Measurements from ENCODE around the gene SLC19A1.

DNA sequence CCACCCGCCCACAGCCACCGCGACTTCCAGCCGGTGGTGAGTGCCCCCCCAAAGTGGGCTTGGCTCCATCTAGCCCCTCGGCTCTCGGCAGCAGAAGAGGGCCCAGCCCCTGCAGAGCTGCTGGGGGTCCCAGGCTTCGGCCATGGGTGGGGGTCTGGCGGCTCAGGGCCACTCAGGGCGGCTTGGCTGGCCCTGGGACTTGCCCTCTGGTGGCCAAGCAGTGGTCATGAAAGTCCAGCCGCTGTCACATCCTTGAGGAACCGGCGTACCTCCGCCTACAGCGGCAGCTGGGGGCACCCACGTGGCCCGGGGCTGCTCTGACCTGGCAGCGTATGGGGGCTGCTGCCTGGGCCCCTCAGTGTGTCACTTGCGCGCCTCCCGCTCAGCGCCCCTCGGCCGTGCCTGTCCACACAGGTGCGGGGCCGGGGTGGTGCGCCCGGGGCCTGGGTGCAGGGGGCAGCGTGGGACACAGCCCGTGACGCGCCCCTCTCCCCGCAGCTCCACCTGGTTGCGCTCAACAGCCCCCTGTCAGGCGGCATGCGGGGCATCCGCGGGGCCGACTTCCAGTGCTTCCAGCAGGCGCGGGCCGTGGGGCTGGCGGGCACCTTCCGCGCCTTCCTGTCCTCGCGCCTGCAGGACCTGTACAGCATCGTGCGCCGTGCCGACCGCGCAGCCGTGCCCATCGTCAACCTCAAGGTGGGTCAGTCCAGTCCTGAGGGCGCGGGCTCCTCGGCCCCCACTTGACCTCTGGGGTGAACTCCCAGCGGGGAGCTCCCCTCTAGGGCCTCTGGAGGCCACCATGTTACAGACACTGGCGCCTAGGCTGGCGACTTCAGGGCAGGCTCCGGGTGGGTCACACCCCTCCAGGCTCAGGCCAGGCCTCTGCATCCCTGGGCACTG lies 32.4 kb downstream of the SLC19A1 start:
- TF ChIP-seq, protein P1, sequence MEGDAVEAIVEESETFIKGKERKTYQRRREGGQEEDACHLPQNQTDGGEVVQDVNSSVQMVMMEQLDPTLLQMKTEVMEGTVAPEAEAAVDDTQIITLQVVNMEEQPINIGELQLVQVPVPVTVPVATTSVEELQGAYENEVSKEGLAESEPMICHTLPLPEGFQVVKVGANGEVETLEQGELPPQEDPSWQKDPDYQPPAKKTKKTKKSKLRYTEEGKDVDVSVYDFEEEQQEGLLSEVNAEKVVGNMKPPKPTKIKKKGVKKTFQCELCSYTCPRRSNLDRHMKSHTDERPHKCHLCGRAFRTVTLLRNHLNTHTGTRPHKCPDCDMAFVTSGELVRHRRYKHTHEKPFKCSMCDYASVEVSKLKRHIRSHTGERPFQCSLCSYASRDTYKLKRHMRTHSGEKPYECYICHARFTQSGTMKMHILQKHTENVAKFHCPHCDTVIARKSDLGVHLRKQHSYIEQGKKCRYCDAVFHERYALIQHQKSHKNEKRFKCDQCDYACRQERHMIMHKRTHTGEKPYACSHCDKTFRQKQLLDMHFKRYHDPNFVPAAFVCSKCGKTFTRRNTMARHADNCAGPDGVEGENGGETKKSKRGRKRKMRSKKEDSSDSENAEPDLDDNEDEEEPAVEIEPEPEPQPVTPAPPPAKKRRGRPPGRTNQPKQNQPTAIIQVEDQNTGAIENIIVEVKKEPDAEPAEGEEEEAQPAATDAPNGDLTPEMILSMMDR (IDR thresholded peaks at IDR 0.05), result no peak
- TF ChIP-seq POLR2AphosphoS5 (IDR thresholded peaks at IDR 0.05), result no peak
